ENCODE data around the gene PLAA. TPM values are rescaled to one million over a fixed set of nuclear protein-coding genes. Genes with fewer than 3 reads are reported as not detected.

PLAA gene
- total and polyA plus RNA-seq, 8 donors = 28.0 to 36.8 (median 32.8) TPM

DNA sequence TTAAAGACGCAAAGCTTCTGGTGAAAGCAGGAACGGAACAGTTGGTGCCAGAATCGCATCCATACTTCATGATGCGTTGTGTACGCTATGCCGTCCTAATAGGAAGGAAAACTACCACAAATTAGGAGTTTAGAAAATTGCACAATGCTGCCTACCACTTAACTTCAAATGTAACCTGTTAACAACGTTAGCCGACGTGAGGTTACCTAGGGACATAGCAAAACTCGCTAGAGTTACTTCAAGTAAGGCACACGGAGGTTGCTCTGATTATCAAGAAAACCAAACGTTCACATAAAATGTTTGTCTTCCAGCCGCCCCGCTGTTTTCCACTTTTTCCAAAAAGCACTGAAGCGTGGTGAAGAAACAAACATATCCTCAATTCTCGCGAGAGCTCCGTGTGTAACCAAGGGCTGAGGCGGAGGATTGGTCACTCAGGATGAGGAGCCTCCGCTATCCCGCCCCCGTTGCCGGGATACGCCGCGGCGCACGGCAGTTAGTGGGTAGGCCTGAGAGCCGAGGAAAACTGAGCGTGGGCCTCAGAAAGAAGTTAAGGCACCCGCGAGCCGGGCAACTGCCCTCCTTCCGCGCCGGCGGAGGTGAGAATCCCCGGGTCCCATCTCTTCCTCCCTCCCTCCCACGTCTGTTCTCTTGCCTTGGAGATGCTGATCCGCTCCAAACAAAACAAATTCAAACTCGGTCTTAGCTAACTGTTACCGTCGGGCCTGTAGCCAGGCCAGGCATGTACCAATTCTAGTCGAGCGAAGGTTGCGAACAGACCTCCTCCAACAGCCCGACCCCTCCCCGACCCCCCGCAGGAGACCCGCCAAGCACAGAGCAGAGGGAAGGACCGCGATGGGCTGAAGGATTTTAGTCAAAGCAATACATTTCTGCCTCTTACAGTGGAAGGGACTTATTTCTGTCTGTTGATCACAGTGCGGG is 9.1 kb upstream of the PLAA start, which contains the start of gene IFT74:
IFT74 (plus strand) TSS at position 492 of the 939 bp plus-strand sequence. CDS start 5,556 bp downstream, outside the sequence.
- TF ChIP-seq, protein P1, sequence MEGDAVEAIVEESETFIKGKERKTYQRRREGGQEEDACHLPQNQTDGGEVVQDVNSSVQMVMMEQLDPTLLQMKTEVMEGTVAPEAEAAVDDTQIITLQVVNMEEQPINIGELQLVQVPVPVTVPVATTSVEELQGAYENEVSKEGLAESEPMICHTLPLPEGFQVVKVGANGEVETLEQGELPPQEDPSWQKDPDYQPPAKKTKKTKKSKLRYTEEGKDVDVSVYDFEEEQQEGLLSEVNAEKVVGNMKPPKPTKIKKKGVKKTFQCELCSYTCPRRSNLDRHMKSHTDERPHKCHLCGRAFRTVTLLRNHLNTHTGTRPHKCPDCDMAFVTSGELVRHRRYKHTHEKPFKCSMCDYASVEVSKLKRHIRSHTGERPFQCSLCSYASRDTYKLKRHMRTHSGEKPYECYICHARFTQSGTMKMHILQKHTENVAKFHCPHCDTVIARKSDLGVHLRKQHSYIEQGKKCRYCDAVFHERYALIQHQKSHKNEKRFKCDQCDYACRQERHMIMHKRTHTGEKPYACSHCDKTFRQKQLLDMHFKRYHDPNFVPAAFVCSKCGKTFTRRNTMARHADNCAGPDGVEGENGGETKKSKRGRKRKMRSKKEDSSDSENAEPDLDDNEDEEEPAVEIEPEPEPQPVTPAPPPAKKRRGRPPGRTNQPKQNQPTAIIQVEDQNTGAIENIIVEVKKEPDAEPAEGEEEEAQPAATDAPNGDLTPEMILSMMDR (IDR thresholded peaks at IDR 0.05) = no peak
- Histone ChIP-seq H3K4me1 (peaks cover 0 to 22% of the 10 kb centered on the region in 2 donors), H3K36me3 (no peaks in the 10 kb centered on the region), H3K9me3 (no peaks in the 10 kb centered on the region), H3K27ac (peak within 1 kb of the TSS; percentile 89 to 93), H3K27me3 (no peaks in the 10 kb centered on the region), H3K4me3 (peak within 1 kb of the TSS; percentile 38 to 58)
- intact Hi-C loops (cut with DNase I) = no loop called here
- DNase-seq (peak; percentile 98 to 99 (median 99)), ATAC-seq (peak; percentile 100)

DNA sequence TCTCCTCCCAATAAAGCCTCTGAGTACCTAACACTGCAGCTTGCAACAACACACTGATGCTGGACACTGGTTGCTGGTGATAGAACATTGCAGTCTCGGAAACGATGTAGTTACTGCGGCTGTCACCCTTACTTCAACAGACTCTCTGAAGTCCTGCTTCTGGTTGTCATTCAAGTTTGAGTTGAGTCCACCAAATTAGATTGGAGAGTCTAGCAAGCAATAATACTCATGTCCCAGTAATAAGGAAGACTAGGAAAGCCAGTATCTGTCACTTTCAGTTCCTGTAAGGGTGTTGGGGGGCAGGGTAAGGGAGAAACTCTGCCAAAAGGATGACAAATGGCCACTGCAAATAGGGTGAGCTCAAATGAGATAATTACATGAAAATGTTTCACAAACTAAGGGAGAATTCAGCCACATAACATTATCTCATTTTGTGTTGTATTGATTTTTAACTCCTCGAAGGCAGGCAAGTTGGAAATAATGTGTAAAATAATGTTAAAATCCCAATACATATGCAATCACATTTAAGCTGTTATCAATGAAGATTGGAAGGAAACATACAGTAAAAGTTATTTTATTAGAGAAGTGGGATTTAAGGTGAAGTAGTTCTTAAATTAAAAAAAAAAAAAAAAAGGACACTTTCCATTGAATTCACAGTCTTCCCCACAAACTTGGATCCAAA is 8.3 kb upstream of the PLAA start:
- Histone ChIP-seq H3K9me3 (no peaks in the 10 kb centered on the region), H3K4me1 (peaks cover 0 to 22% of the 10 kb centered on the region in 2 donors), H3K27me3 (no peaks in the 10 kb centered on the region), H3K4me3 (peak overlapping the region; percentile 38 to 58), H3K36me3 (no peaks in the 10 kb centered on the region), H3K27ac (peak overlapping the region; percentile 89 to 93)
- DNase-seq = peak in 1 of 4 donors; percentile 26
- peak; percentile 45 for ATAC-seq
- TF ChIP-seq, protein P1 (IDR thresholded peaks at IDR 0.05) = no peak
- intact Hi-C loops (cut with DNase I) = no loop called here

DNA sequence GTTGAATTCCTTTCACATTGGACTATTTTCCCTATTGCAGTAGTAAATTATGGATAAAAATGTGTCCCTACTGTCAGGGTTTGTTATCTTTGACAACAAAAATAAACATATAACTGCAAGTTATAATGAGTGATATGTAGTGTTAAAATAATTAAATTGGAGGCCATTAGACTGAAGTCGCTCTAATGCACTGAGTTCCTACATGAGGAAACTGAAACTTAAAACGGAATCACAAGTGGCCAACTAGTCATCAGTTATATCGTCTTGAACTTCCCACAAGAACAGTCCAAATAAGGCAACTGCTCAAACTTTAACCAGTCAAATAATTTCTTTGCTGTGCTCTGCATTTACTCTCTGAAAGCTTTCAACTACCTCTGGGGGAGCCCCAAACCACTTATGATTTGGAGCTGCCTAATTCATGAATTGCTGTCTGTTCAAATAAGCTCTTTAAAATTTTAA is 7.0 kb upstream of the PLAA start:
- TF ChIP-seq, protein P1 (IDR thresholded peaks at IDR 0.05) = no peak
- H3K9me3 ChIP-seq = no peaks in the 10 kb centered on the region
- DNase-seq = no peak
- ATAC-seq = no peak
- H3K4me1 ChIP-seq = peaks cover 0 to 22% of the 10 kb centered on the region in 2 donors
- H3K36me3 ChIP-seq = no peaks in the 10 kb centered on the region
- no peak overlapping the region for H3K4me3 ChIP-seq
- intact Hi-C loops (cut with DNase I) = no loop called here
- no peaks in the 10 kb centered on the region for H3K27me3 ChIP-seq
- peak overlapping the region in 1 of 2 donors; percentile 93 for H3K27ac ChIP-seq

DNA sequence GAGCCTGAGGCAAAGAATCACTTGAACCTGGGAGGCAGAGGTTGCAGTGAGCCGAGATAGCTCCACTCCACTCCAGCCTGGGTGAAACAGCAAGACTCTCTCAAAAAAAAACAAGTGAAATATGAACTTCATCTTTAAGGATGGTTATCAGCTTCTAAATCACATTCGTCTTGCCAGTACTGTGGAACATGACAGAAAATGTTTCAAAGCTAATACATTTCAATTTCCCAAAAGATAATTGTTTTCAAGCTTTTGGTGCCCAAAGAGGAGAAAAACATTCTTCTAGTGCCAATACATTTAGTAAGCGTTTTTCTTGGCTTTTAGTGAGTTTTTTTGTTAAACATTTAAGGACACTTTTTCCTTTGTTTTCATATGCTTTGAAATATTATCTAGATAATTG is 4.8 kb upstream of the PLAA start:
- Histone ChIP-seq H3K9me3 (no peaks in the 10 kb centered on the region), H3K4me1 (peaks cover 0 to 21% of the 10 kb centered on the region in 2 donors), H3K27ac (no peak overlapping the region), H3K4me3 (no peak overlapping the region), H3K36me3 (no peaks in the 10 kb centered on the region), H3K27me3 (no peaks in the 10 kb centered on the region)
- intact Hi-C loops (cut with DNase I) = no loop called here
- DNase-seq (no peak), ATAC-seq (no peak)
- TF ChIP-seq, protein P1 (IDR thresholded peaks at IDR 0.05) = no peak

DNA sequence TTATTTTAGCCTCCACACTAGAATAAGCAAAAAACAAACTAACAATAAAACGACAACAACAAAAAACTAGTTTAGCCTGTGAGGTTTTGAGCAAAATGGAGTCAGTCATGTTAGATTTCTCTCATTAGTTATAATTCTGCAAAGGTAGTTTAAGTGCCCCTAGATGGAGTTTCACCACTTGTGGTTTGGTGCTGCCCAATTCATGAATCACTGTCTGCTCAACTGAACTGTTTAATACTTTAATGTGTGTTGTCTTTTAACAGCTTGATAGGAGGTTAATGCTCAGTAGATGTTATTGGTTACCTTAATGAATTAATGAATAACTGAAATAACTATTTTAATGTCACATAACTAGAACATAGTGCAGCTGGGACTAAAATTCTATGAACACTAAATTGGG is 3.5 kb upstream of the PLAA start:
- TF ChIP-seq, protein P1 (IDR thresholded peaks at IDR 0.05) = no peak
- no peaks in the 10 kb centered on the region for H3K9me3 ChIP-seq
- DNase-seq = no peak
- no peak for ATAC-seq
- no peaks in the 10 kb centered on the region for H3K27me3 ChIP-seq
- H3K27ac ChIP-seq = no peak overlapping the region
- intact Hi-C loops (cut with DNase I) = no loop called here
- peaks cover 9 to 23% of the 10 kb centered on the region in 2 donors for H3K4me1 ChIP-seq
- H3K36me3 ChIP-seq = no peaks in the 10 kb centered on the region
- H3K4me3 ChIP-seq = no peak overlapping the region
